HepG2 (cell line): ENCODE measurements around the gene HLA-DMB. TPM values are rescaled to one million over a fixed set of nuclear protein-coding genes. Genes with fewer than 3 reads are reported as not detected.
A peak's percentile ranks its signal among the peaks of the same experiment; 100 is the strongest.

Experiments
- ARID2 ChIP-seq: sonication (generic); formaldehyde crosslinking; IDR thresholded peaks from 2 replicates; pipeline ENCODE4 v1.8.1; 2022; ENCODE audit warnings: mild to moderate bottlenecking, missing genetic modification reagents, borderline replicate concordance
- ATM ChIP-seq: fragments of 450-650 bp; IDR thresholded peaks from 2 replicates; pipeline ENCODE4 v1.7.1; 2017; ENCODE audit warnings: mild to moderate bottlenecking, borderline replicate concordance
- CAMTA2 ChIP-seq: sonication (generic); formaldehyde crosslinking; IDR thresholded peaks from 2 replicates; pipeline ENCODE4 v1.4.0; 2020; ENCODE audit warnings: mild to moderate bottlenecking, missing genetic modification reagents, borderline replicate concordance
- CSRNP1 ChIP-seq: sonication (generic); formaldehyde crosslinking; IDR thresholded peaks from 2 replicates; pipeline ENCODE4 v1.8.1; 2023; ENCODE audit warnings: mild to moderate bottlenecking, missing genetic modification reagents
- ELF4 ChIP-seq: sonication (generic); formaldehyde crosslinking; IDR thresholded peaks from 2 replicates; pipeline ENCODE4 v1.5.0; 2020; ENCODE audit warnings: missing genetic modification reagents, mild to moderate bottlenecking, moderate library complexity, borderline replicate concordance
- KDM1A ChIP-seq: IDR thresholded peaks from 2 replicates; pipeline ENCODE4 v1.6.1; 2016; ENCODE audit warnings: missing compliant biosample characterization
- MLX ChIP-seq: IDR thresholded peaks from 2 replicates; pipeline ENCODE4 v1.6.1; 2016
- MYNN ChIP-seq: sonication (generic); formaldehyde crosslinking; IDR thresholded peaks from 2 replicates; pipeline ENCODE4 v1.4.0; 2020; ENCODE audit warnings: mild to moderate bottlenecking, low read depth, missing genetic modification reagents
- ONECUT2 ChIP-seq: sonication (generic); formaldehyde crosslinking; IDR thresholded peaks from 2 replicates; pipeline ENCODE4 v1.4.0; 2020; ENCODE audit warnings: missing genetic modification reagents
- PRMT3 ChIP-seq: sonication (generic); formaldehyde crosslinking; IDR thresholded peaks from 2 replicates; pipeline ENCODE4 v1.8.1; 2022; ENCODE audit warnings: low read depth, mild to moderate bottlenecking, moderate library complexity, missing genetic modification reagents, borderline replicate concordance
- SMYD3 ChIP-seq: sonication (generic); formaldehyde crosslinking; IDR thresholded peaks from 2 replicates; pipeline ENCODE4 v1.8.1; 2023; ENCODE audit warnings: mild to moderate bottlenecking, missing genetic modification reagents
- STAT6 ChIP-seq: sonication (generic); formaldehyde crosslinking; IDR thresholded peaks from 2 replicates; pipeline ENCODE4 v1.4.0; 2020; ENCODE audit warnings: missing genetic modification reagents, mild to moderate bottlenecking, borderline replicate concordance
- TOE1 ChIP-seq: sonication (generic); formaldehyde crosslinking; IDR thresholded peaks from 2 replicates; pipeline ENCODE4 v1.4.0; 2020; ENCODE audit warnings: mild to moderate bottlenecking, missing genetic modification reagents
- ZFP90 ChIP-seq: sonication (generic); formaldehyde crosslinking; IDR thresholded peaks from 2 replicates; pipeline ENCODE4 v1.8.0; 2022; ENCODE audit warnings: missing genetic modification reagents, mild to moderate bottlenecking, inconsistent platforms, borderline replicate concordance
- ZNF317 ChIP-seq: sonication (generic); formaldehyde crosslinking; IDR thresholded peaks from 2 replicates; pipeline ENCODE4 v1.5.0; 2020; ENCODE audit warnings: mild to moderate bottlenecking, missing genetic modification reagents
- ZNF343 ChIP-seq: sonication (generic); formaldehyde crosslinking; IDR thresholded peaks from 2 replicates; pipeline ENCODE4 v1.4.0; 2020; ENCODE audit warnings: mild to moderate bottlenecking, missing genetic modification reagents
- ZNF362 ChIP-seq: sonication (generic); formaldehyde crosslinking; IDR thresholded peaks from 2 replicates; pipeline ENCODE4 v1.4.0; 2020; ENCODE audit warnings: missing genetic modification reagents, mild to moderate bottlenecking, borderline replicate concordance
- ZNF460 ChIP-seq: sonication (generic); formaldehyde crosslinking; IDR thresholded peaks from 2 replicates; pipeline ENCODE4 v1.5.1; 2020; ENCODE audit warnings: missing genetic modification reagents, mild to moderate bottlenecking, borderline replicate concordance
- ZNF496 ChIP-seq: sonication (generic); formaldehyde crosslinking; IDR thresholded peaks from 2 replicates; pipeline ENCODE4 v1.8.1; 2023; ENCODE audit warnings: mild to moderate bottlenecking, moderate library complexity, missing genetic modification reagents; ENCODE audit not compliant: insufficient replicate concordance
- ZNF510 ChIP-seq: sonication (generic); formaldehyde crosslinking; IDR thresholded peaks from 2 replicates; pipeline ENCODE4 v1.4.0; 2020; ENCODE audit warnings: low read depth, mild to moderate bottlenecking, missing genetic modification reagents
- ZNF598 ChIP-seq: sonication (generic); formaldehyde crosslinking; IDR thresholded peaks from 2 replicates; pipeline ENCODE4 v1.5.1; 2020; ENCODE audit warnings: mild to moderate bottlenecking, missing genetic modification reagents, borderline replicate concordance
- ZNF644 ChIP-seq: IDR thresholded peaks from 2 replicates; pipeline ENCODE4 v1.6.1; 2016; ENCODE audit warnings: low read depth
- ZNF883 ChIP-seq: sonication (generic); formaldehyde crosslinking; IDR thresholded peaks from 2 replicates; pipeline ENCODE4 v1.5.1; 2020; ENCODE audit warnings: mild to moderate bottlenecking, missing genetic modification reagents; ENCODE audit errors: not compliant biosample characterization
- polyA plus RNA-seq, 8 experiments: library from polyadenylated mRNA; depleted of rRNA in 3 of 8; stranded (reverse) in 7 of 8; unstranded in 1 of 8; fragments of >200 nt; fragmentation: Illumina TruSeq in 4 of 8; extraction: Trizol in 4 of 8; gene quantifications; 2 replicates each; pipeline versions ENCODE4 v1.2.1 to v1.2.3, GENCODE V29; 2011 to 2016; ENCODE audit warnings: low read depth in 4 of 8, missing spikeins in 1 of 8, mixed read lengths in 1 of 8; ENCODE audit not compliant: insufficient read depth in 1 of 8
- total RNA-seq, 5 experiments: library from RNA; depleted of rRNA; stranded (reverse); fragments of >200 nt; fragmentation: Illumina TruSeq; extraction: Trizol; gene quantifications; 2 replicates each; pipeline ENCODE4 v1.2.3, GENCODE V29; 2016; ENCODE audit warnings: low read depth in 1 of 5

HLA-DMB gene
- total and polyA plus RNA-seq, 2 of the 13 experiments (the other 11 are each of a cell fraction or from before 2014, with no cell fraction given) = not detected

- TF ChIP-seq ATM (no peak), ZNF460 (CRISPR knock-in tag) (no peak), ARID2 (CRISPR knock-in tag) (peak; percentile 12; the same call in 1 of the 2 replicates), KDM1A (CRISPR knock-in tag) (no peak; the same call in 1 of the 2 replicates), TOE1 (CRISPR knock-in tag) (peak; percentile 95; the same call in 1 of the 2 replicates), ZNF343 (CRISPR knock-in tag) (0 out of 2 replicates have a peak, but pooled peaks have one; percentile 48), ZNF362 (CRISPR knock-in tag) (peak; percentile 40; the same call in 1 of the 2 replicates), MLX (CRISPR knock-in tag) (no peak), STAT6 (CRISPR knock-in tag) (no peak; the same call in 1 of the 2 replicates), PRMT3 (peak; percentile 23; the same call in 1 of the 2 replicates), SMYD3 (CRISPR knock-in tag) (peak; percentile 52; the same call in 1 of the 2 replicates), ZNF644 (CRISPR knock-in tag) (peak; percentile 91), MYNN (CRISPR knock-in tag) (no peak; the same call in 1 of the 2 replicates), ZNF883 (CRISPR knock-in tag) (peak; percentile 53), ZNF496 (CRISPR knock-in tag) (no peak), ZNF598 (CRISPR knock-in tag) (no peak; the same call in 1 of the 2 replicates), ZNF317 (CRISPR knock-in tag) (no peak), ZNF510 (CRISPR knock-in tag) (no peak; the same call in 1 of the 2 replicates), ONECUT2 (CRISPR knock-in tag) (peak; percentile 3; the same call in 1 of the 2 replicates), CAMTA2 (CRISPR knock-in tag) (peak; percentile 6; the same call in 1 of the 2 replicates), ZFP90 (CRISPR knock-in tag) (peak; percentile 87), CSRNP1 (CRISPR knock-in tag) (peak; percentile 45; the same call in 1 of the 2 replicates), ELF4 (CRISPR knock-in tag) (no peak)
These were observed 30.9 kb upstream of the HLA-DMB start (continued) for GRCh38 chr6:32971581-32972352.
